KMS-11 (cell line): ENCODE results near the gene UBC.
A peak's percentile ranks its signal among the peaks of the same experiment; 100 is the strongest.

Experiments
- H2AFZ ChIP-seq: fragments of 200-600 bp; sonication (generic); 2 replicates; pipeline ENCODE4 v1.6.1; 2016; ENCODE audit warnings: antibody characterized with exemption, mixed run types, low read depth
- H3K27ac ChIP-seq: fragments of 200-600 bp; sonication (generic); 2 replicates; pipeline ENCODE4 v1.6.1; 2016; ENCODE audit warnings: mild to moderate bottlenecking, mixed run types
- H3K27me3 ChIP-seq: fragments of 200-600 bp; sonication (generic); 2 replicates; pipeline ENCODE4 v1.6.1; 2017; ENCODE audit warnings: mild to moderate bottlenecking, low read depth, mixed run types, moderate library complexity; ENCODE audit not compliant: insufficient read depth
- H3K36me3 ChIP-seq: fragments of 200-600 bp; sonication (generic); 2 replicates; pipeline ENCODE4 v1.6.1; 2017; ENCODE audit warnings: mild to moderate bottlenecking, mixed run types; ENCODE audit not compliant: insufficient read depth
- H3K4me1 ChIP-seq: fragments of 200-600 bp; sonication (generic); 2 replicates; pipeline ENCODE4 v1.6.1; 2016; ENCODE audit warnings: mild to moderate bottlenecking, low read depth, mixed run types; ENCODE audit not compliant: poor library complexity, severe bottlenecking
- H3K4me2 ChIP-seq: fragments of 200-600 bp; sonication (generic); 2 replicates; pipeline ENCODE4 v1.7.0; 2016; ENCODE audit warnings: mild to moderate bottlenecking, mixed run types
- H3K4me3 ChIP-seq: fragments of 200-600 bp; sonication (generic); IDR thresholded peaks from 2 replicates; pipeline ENCODE4 v1.6.1; 2017; ENCODE audit warnings: low read depth, low read length, mixed read lengths; ENCODE audit not compliant: insufficient read depth
- H3K79me2 ChIP-seq: fragments of 200-600 bp; sonication (generic); 2 replicates; pipeline ENCODE4 v1.6.1; 2016; ENCODE audit warnings: low read depth, mixed run types; ENCODE audit not compliant: insufficient read depth
- H3K9ac ChIP-seq: fragments of 200-600 bp; sonication (generic); 2 replicates; pipeline ENCODE4 v1.6.1; 2016; ENCODE audit warnings: mild to moderate bottlenecking, mixed run types
- H4K20me1 ChIP-seq: fragments of 200-600 bp; sonication (generic); 2 replicates; pipeline ENCODE4 v1.6.1; 2016; ENCODE audit warnings: mild to moderate bottlenecking, mixed run types; ENCODE audit not compliant: insufficient read depth
- TF ChIP-seq, protein P1 (sequence below): fragments of 200-600 bp; sonication (generic); conservative IDR thresholded peaks from 2 replicates; pipeline ENCODE4 v1.6.1; 2017; ENCODE audit warnings: low read depth, mild to moderate bottlenecking, antibody characterized with exemption, low read length, moderate library complexity, mixed read lengths

The UBC gene

DNA sequence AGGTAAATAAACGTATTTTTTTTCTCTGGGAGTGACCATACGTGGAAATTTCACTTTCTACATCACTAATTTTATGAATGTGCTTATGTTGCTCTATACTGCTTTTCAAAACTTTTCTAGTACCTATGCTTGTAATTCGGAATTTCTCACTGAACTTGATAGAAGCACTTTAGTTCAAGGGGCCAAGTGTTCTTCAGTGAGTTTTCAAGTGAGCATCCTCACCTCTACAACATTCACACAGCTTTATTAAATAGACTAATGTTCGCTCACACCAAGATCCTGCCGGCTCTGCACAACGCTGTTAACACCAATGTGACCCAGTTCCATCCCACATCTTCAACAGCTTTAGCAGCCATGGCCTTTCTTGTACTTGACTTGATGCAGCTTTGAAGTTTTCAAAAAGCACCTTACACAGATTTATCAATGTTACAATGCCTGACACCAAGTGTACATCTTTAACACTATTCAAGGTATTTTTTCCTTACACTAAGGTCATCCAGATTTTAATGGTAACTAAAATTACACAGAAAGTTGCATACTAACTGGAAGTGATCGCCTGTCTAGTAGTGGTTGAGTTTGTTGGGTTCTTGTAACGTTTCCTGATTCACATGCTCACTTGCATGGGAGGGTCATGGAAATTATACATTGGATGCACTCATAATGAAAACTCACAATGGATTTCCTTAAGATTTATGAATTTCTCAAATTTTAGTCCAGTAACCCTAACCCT is 4.5 kb downstream of the UBC start:
- Histone ChIP-seq H3K9ac (no peak overlapping the region), H3K4me2 (no peak overlapping the region), H3K4me1 (peaks cover 17% of the 10 kb centered on the region), H3K27me3 (no peaks in the 10 kb centered on the region), H2AFZ (no peak overlapping the region), H3K79me2 (peaks cover 24% of the 10 kb centered on the region), H3K36me3 (no peaks in the 10 kb centered on the region), H3K27ac (peak overlapping the region; percentile 23; the same call in 1 of the 2 replicates), H3K4me3 (no peak overlapping the region), H4K20me1 (peaks cover 21% of the 10 kb centered on the region)
- TF ChIP-seq, protein P1, sequence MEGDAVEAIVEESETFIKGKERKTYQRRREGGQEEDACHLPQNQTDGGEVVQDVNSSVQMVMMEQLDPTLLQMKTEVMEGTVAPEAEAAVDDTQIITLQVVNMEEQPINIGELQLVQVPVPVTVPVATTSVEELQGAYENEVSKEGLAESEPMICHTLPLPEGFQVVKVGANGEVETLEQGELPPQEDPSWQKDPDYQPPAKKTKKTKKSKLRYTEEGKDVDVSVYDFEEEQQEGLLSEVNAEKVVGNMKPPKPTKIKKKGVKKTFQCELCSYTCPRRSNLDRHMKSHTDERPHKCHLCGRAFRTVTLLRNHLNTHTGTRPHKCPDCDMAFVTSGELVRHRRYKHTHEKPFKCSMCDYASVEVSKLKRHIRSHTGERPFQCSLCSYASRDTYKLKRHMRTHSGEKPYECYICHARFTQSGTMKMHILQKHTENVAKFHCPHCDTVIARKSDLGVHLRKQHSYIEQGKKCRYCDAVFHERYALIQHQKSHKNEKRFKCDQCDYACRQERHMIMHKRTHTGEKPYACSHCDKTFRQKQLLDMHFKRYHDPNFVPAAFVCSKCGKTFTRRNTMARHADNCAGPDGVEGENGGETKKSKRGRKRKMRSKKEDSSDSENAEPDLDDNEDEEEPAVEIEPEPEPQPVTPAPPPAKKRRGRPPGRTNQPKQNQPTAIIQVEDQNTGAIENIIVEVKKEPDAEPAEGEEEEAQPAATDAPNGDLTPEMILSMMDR = no peak

- no peaks in the 10 kb centered on the region for H3K79me2 ChIP-seq
- no peaks in the 10 kb centered on the region for H3K27me3 ChIP-seq
- H3K9ac ChIP-seq = no peak overlapping the region
- no peak overlapping the region; the same call in 1 of the 2 replicates for H3K4me2 ChIP-seq
- TF ChIP-seq, protein P1 = peak; percentile 84
- peaks cover 12% of the 10 kb centered on the region; the same call in 1 of the 2 replicates for H4K20me1 ChIP-seq
- no peak overlapping the region for H3K4me3 ChIP-seq
- H3K36me3 ChIP-seq = no peaks in the 10 kb centered on the region
- H3K4me1 ChIP-seq = peaks cover 17% of the 10 kb centered on the region
- no peak overlapping the region for H2AFZ ChIP-seq
- no peak overlapping the region for H3K27ac ChIP-seq
Measured at GRCh38 chr12:124906606-124907261, 7.7 kb downstream of the UBC start.

DNA sequence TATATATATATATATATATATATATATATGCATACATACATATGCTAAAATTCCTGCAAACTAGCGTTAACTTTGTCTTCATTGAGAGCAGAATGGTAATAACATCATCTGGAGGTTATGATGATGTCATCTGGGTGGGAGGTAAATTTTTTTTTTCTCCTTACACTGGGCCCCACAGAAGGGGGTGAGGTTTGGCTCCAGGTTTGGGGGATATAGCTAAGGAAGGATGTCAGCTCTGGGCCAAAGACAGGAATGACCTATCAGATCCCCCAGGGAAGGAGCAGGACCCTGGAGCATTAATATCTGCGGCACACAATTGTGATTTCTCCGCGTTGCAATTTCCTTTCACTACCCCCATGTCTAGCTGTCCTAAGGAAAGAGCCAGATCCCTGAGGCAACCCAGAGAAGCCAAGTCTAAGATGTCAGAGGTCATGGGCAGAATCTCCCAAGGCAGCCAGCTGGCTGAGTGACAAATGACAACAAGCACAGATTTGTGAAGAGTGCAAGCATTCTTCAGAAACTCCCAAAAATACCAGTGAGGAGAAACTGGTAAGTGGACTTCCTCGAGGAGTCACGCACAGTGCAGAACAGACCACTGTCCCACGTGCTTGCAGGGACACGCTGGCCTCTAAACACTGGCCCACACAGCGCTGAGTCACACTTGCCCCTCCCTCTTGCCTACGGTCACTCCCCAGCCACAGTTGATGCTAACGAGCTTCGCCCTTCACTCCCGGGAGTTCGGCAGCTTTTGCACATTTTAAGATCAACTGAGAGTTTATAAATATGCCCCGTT is 9.9 kb downstream of the UBC start:
- H4K20me1 ChIP-seq = no peaks in the 10 kb centered on the region
- H3K79me2 ChIP-seq = no peaks in the 10 kb centered on the region
- no peak overlapping the region for H3K4me2 ChIP-seq
- no peaks in the 10 kb centered on the region for H3K27me3 ChIP-seq
- TF ChIP-seq, protein P1 = no peak
- no peaks in the 10 kb centered on the region for H3K36me3 ChIP-seq
- H3K9ac ChIP-seq = no peak overlapping the region
- peaks cover 11% of the 10 kb centered on the region for H3K4me1 ChIP-seq
- no peak overlapping the region for H3K27ac ChIP-seq
- no peak overlapping the region for H2AFZ ChIP-seq
- no peak overlapping the region for H3K4me3 ChIP-seq

GRCh38 chr12:124902916-124903315 is 11.5 kb downstream of the UBC start:
- H3K27ac ChIP-seq = no peak overlapping the region
- H3K4me3 ChIP-seq = no peak overlapping the region
- no peak overlapping the region for H3K4me2 ChIP-seq
- TF ChIP-seq, protein P1 = no peak
- H3K4me1 ChIP-seq = peaks cover 20% of the 10 kb centered on the region
- H2AFZ ChIP-seq = no peak overlapping the region
- no peaks in the 10 kb centered on the region for H4K20me1 ChIP-seq
- H3K9ac ChIP-seq = no peak overlapping the region
- H3K79me2 ChIP-seq = no peaks in the 10 kb centered on the region
- H3K27me3 ChIP-seq = no peaks in the 10 kb centered on the region
- H3K36me3 ChIP-seq = no peaks in the 10 kb centered on the region
